B cell (primary cell): ENCODE results near the gene CPE. TPM values are rescaled to one million over a fixed set of nuclear protein-coding genes. Genes with fewer than 3 reads are reported as not detected.

ENCODE experiments used
- ATAC-seq: fragments of 200-7000 bp; cut with Tn5 transposase; one replicate; pipeline ENCODE4 v1.10.0; 2021; ENCODE audit warnings: low read depth, mild to moderate bottlenecking, moderate number of reproducible peaks, moderate library complexity
- CTCF ChIA-PET: fragments of 350-600 bp; sonication (Branson Sonifier 250); formaldehyde crosslinking; loops from one replicate; lab custom pipeline; 2021; ENCODE audit warnings: antibody characterized with exemption, inconsistent platforms; lab: Charles Lee
- POLR2A ChIA-PET: fragments of 350-600 bp; sonication (Branson Sonifier 250); formaldehyde crosslinking; loops from one replicate; lab custom pipeline; 2021; ENCODE audit warnings: antibody characterized with exemption; lab: Charles Lee
- DNase-seq: peaks from one replicate; pipeline ENCODE4 v3.0.0; 2013
- H2AFZ ChIP-seq: 2 replicates; pipeline ENCODE4 v1.6.1; 2012; ENCODE audit warnings: mild to moderate bottlenecking, low read depth, low read length; ENCODE audit not compliant: insufficient read depth, poor library complexity, severe bottlenecking
- H3K27ac ChIP-seq, 2 donors: 1 replicate in 1 of 2; 2 replicates in 1 of 2; pipeline ENCODE4 v1.5.1; 2012 to 2013; ENCODE audit warnings: low read length in 2 of 2, mild to moderate bottlenecking in 2 of 2, moderate library complexity in 1 of 2
- H3K27me3 ChIP-seq, 4 experiments: fragments of 200-600 bp in 1 of 4; sonication (generic) in 1 of 4; replicated peaks in 1 of 4; 1 replicate in 2 of 4; 2 replicates in 2 of 4; pipeline versions ENCODE4 v1.6.1 to v1.7.0; 2013 to 2016; ENCODE audit warnings: low read length in 3 of 4, mild to moderate bottlenecking in 2 of 4, mixed read lengths in 1 of 4, moderate library complexity in 1 of 4; ENCODE audit not compliant: insufficient read depth in 4 of 4, control insufficient read depth in 3 of 4; ENCODE audit errors: control extremely low read depth in 1 of 4
- H3K36me3 ChIP-seq, 2 experiments: replicated peaks in 1 of 2; 1 replicate in 1 of 2; 2 replicates in 1 of 2; pipeline versions ENCODE4 v1.6.1 to v1.7.1; 2013; ENCODE audit warnings: low read length in 1 of 2; ENCODE audit not compliant: insufficient read depth in 2 of 2, control insufficient read depth in 1 of 2; ENCODE audit errors: control extremely low read depth in 1 of 2, extremely low read depth in 1 of 2
- H3K4me1 ChIP-seq, 2 donors: fragments of 200-600 bp in 1 of 2; sonication (generic) in 1 of 2; 1 replicate in 1 of 2; 2 replicates in 1 of 2; pipeline versions ENCODE4 v1.5.1 to v1.6.1; 2013 to 2017; ENCODE audit warnings: low read length in 2 of 2; ENCODE audit not compliant: control insufficient read depth in 2 of 2, insufficient read depth in 2 of 2
- H3K4me2 ChIP-seq: replicated peaks from 2 replicates; pipeline ENCODE3; 2012; ENCODE audit warnings: mild to moderate bottlenecking, low read depth, low read length; ENCODE audit not compliant: poor library complexity, severe bottlenecking
- H3K4me3 ChIP-seq, 5 experiments: fragments of 200-600 bp in 1 of 5; sonication (generic) in 1 of 5; 1 replicate in 3 of 5; 2 replicates in 2 of 5; pipeline versions ENCODE4 v1.5.1 to v1.7.0; 2011 to 2016; ENCODE audit warnings: low read length in 4 of 5, mild to moderate bottlenecking in 4 of 5, low read depth in 2 of 5, control low read depth in 1 of 5, moderate library complexity in 1 of 5; ENCODE audit not compliant: insufficient read depth in 1 of 5; ENCODE audit errors: control extremely low read depth in 1 of 5, extremely low read depth in 1 of 5
- H3K79me2 ChIP-seq: fragments of 200-600 bp; sonication (generic); one replicate; pipeline ENCODE4 v1.6.0; 2016; ENCODE audit warnings: low read length; ENCODE audit not compliant: control insufficient read depth, insufficient read depth
- H3K9ac ChIP-seq: fragments of 200-600 bp; sonication (generic); 2 replicates; pipeline ENCODE4 v1.6.1; 2017; ENCODE audit warnings: mild to moderate bottlenecking, low read length, moderate library complexity
- H3K9me3 ChIP-seq, 3 donors: one replicate each; pipeline versions ENCODE4 v1.6.1 to v1.7.1; 2013; ENCODE audit warnings: low read length in 2 of 3; ENCODE audit not compliant: control insufficient read depth in 2 of 3, insufficient read depth in 1 of 3; ENCODE audit errors: control extremely low read depth in 1 of 3
- H4K20me1 ChIP-seq: 2 replicates; pipeline ENCODE4 v1.6.0; 2012; ENCODE audit warnings: mild to moderate bottlenecking, low read length; ENCODE audit not compliant: insufficient read depth, control insufficient read depth, poor library complexity, severe bottlenecking
- H3K27ac Mint-ChIP-seq: one replicate; pipeline ENCODE4 v1.8.0; 2021; ENCODE audit warnings: mixed read lengths
- H3K27me3 Mint-ChIP-seq: one replicate; pipeline ENCODE4 v1.8.0; 2021; ENCODE audit warnings: mixed read lengths
- H3K4me1 Mint-ChIP-seq: one replicate; pipeline ENCODE4 v1.8.0; 2021; ENCODE audit warnings: mixed read lengths
- H3K4me3 Mint-ChIP-seq: one replicate; pipeline ENCODE4 v1.8.0; 2021; ENCODE audit warnings: mixed read lengths
- H3K9me3 Mint-ChIP-seq: one replicate; pipeline ENCODE4 v1.8.0; 2022; ENCODE audit warnings: mixed read lengths; ENCODE audit not compliant: insufficient read depth
- EZH2 ChIP-seq: IDR thresholded peaks from 2 replicates; pipeline ENCODE4 v1.6.1; 2012; ENCODE audit warnings: borderline replicate concordance, low read depth, mild to moderate bottlenecking, moderate library complexity, low read length; ENCODE audit not compliant: insufficient read depth, poor library complexity, severe bottlenecking
- WGBS: methylation state at CpG from one replicate; pipeline ENCODE4 v1.1.5; 2013; ENCODE audit warnings: missing lambda C conversion rate; ENCODE audit not compliant: insufficient coverage; 5-methylcytosine and 5-hydroxymethylcytosine counted together
- intact Hi-C: fragments of 100-400 bp; cut with micrococcal nuclease; formaldehyde crosslinking; loops from one replicate; pipeline ENCODE4 v1.10.0; 2022
- polyA plus RNA-seq: library from polyadenylated mRNA; depleted of rRNA; stranded (reverse); fragments of >200 nt; gene quantifications from 2 replicates; pipeline ENCODE4 v1.2.3, GENCODE V29; 2012
- total RNA-seq, 2 donors: library from RNA; stranded (reverse); fragments of 120-200 nt in 1 of 2; gene quantifications; 1 replicate in 1 of 2; 2 replicates in 1 of 2; pipeline versions ENCODE4 v1.2.3 to v1.2.4, GENCODE V29; 2013 to 2022
- TF ChIP-seq, protein P1 (sequence below): fragments of 200-600 bp; IDR thresholded peaks from one replicate; pipeline ENCODE4 v1.8.0; 2022; ENCODE audit warnings: antibody characterized with exemption, mild to moderate bottlenecking

CPE gene
- total and polyA plus RNA-seq, 2 donors (not counting 1 experiment from before 2014, with no cell fraction given), result not detected

DNA sequence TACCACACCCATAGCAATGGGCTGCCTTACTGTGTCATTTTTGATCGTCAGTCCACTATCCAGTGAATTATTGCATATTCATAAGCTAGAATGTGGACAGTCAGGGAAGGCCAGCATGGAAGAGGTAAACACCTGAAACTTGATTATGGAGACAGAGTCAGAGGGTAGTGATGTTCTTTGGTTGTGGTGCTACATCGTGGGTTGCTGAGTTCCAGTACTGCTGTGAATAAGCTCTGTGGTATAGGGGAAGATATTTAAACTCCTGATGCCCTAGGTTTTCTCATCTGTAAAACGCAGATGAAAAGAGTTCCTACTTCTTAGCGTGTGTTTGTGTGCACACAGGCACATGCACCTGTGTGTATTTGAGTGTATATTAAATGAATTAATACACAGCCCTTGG is 69.9 kb downstream of the CPE start:
- no peak for TF ChIP-seq EZH2
- TF ChIP-seq, protein P1, sequence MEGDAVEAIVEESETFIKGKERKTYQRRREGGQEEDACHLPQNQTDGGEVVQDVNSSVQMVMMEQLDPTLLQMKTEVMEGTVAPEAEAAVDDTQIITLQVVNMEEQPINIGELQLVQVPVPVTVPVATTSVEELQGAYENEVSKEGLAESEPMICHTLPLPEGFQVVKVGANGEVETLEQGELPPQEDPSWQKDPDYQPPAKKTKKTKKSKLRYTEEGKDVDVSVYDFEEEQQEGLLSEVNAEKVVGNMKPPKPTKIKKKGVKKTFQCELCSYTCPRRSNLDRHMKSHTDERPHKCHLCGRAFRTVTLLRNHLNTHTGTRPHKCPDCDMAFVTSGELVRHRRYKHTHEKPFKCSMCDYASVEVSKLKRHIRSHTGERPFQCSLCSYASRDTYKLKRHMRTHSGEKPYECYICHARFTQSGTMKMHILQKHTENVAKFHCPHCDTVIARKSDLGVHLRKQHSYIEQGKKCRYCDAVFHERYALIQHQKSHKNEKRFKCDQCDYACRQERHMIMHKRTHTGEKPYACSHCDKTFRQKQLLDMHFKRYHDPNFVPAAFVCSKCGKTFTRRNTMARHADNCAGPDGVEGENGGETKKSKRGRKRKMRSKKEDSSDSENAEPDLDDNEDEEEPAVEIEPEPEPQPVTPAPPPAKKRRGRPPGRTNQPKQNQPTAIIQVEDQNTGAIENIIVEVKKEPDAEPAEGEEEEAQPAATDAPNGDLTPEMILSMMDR, result no peak
- Mint-ChIP-seq H3K4me3 (no peak overlapping the region), H3K4me1 (no peaks in the 10 kb centered on the region), H3K9me3 (no peaks in the 10 kb centered on the region), H3K27me3 (peaks cover 3% of the 10 kb centered on the region), H3K27ac (no peak overlapping the region)
- 92% methylated on average over 1 of the region's 4 CpGs for WGBS
- Histone ChIP-seq H3K4me2 (no peak overlapping the region), H3K27ac (no peak overlapping the region), H3K9ac (no peak overlapping the region), H3K4me1 (no peaks in the 10 kb centered on the region), H3K36me3 (no peaks in the 10 kb centered on the region), H3K79me2 (no peaks in the 10 kb centered on the region), H2AFZ (no peak overlapping the region), H4K20me1 (no peaks in the 10 kb centered on the region), H3K27me3 (peaks cover 0 to under 1% (median 0%) of the 10 kb centered on the region in 4 experiments), H3K4me3 (no peak overlapping the region), H3K9me3 (no peaks in the 10 kb centered on the region)
- no peak for DNase-seq
- ChIA-PET POLR2A (no interaction called here), CTCF (no interaction called here)
- intact Hi-C loops, result no loop called here
- ATAC-seq, result no peak

DNA sequence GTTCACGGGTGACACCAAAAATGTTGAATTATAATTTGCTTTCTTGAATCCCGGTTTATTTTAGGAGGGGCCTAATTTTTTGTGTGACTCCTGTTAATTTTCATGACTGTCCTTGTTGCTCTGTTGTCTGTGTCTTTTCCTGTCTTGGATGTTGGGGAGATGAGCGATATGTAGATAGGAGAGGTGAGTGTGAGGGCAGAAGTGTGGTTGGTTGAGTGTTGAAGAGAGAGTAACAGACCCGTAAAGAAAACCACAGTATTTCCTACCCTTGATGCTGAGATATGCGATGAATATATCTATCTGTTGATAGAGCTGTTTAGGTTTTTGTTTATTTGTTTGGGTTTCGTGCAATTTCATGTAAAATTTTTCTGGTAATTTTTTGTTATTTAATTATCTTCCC is 70.5 kb downstream of the CPE start:
- H4K20me1 ChIP-seq, result no peaks in the 10 kb centered on the region
- POLR2A ChIA-PET, result no interaction called here
- intact Hi-C loops, result no loop called here
- peaks cover 3% of the 10 kb centered on the region for H3K27me3 Mint-ChIP-seq
- no peak overlapping the region for H3K4me3 ChIP-seq
- no peaks in the 10 kb centered on the region for H3K27me3 ChIP-seq
- H3K9me3 Mint-ChIP-seq, result no peaks in the 10 kb centered on the region
- no peak overlapping the region for H3K4me2 ChIP-seq
- no peaks in the 10 kb centered on the region for H3K9me3 ChIP-seq
- H3K27ac Mint-ChIP-seq, result no peak overlapping the region
- H2AFZ ChIP-seq, result no peak overlapping the region
- DNase-seq (no peak), ATAC-seq (no peak)
- CTCF ChIA-PET, result no interaction called here
- H3K4me1 Mint-ChIP-seq, result no peaks in the 10 kb centered on the region
- H3K79me2 ChIP-seq, result no peaks in the 10 kb centered on the region
- H3K27ac ChIP-seq, result no peak overlapping the region
- no peak overlapping the region for H3K9ac ChIP-seq
- WGBS, result 100% methylated on average over 2 of the region's 6 CpGs
- no peak for TF ChIP-seq EZH2
- TF ChIP-seq, protein P1, result no peak
- no peaks in the 10 kb centered on the region for H3K36me3 ChIP-seq
- H3K4me1 ChIP-seq, result no peaks in the 10 kb centered on the region
- no peak overlapping the region for H3K4me3 Mint-ChIP-seq
